Adrenal gland (tissue), 12 donors: ENCODE results near the gene MFRP. TPM values are rescaled to one million over a fixed set of nuclear protein-coding genes. Genes with fewer than 3 reads are reported as not detected.

ENCODE experiments used
- DNase-seq, 7 donors: peaks; one replicate each; pipeline ENCODE4 v3.0.0-alpha.2; 2019 to 2020
- H3K27ac ChIP-seq, 5 donors: fragments of 200-600 bp; sonication (generic) in 4 of 5; 1 replicate in 3 of 5; 2 replicates in 2 of 5; pipeline versions ENCODE4 v1.5.1 to v1.8.0; 2016 to 2020; ENCODE audit warnings: mild to moderate bottlenecking in 1 of 5
- H3K27me3 ChIP-seq: fragments of 200-600 bp; 2 replicates; pipeline ENCODE4 v1.8.0; 2021
- H3K36me3 ChIP-seq, 2 donors: fragments of 200-600 bp; replicated peaks in 1 of 2; 1 replicate in 1 of 2; 2 replicates in 1 of 2; pipeline versions ENCODE4 v1.5.1 to v1.8.0; 2018 to 2022
- H3K4me1 ChIP-seq, 2 donors: fragments of 200-600 bp; replicated peaks in 1 of 2; 1 replicate in 1 of 2; 2 replicates in 1 of 2; pipeline versions ENCODE4 v1.5.1 to v1.8.0; 2018 to 2021
- H3K4me3 ChIP-seq, 4 donors: fragments of 200-600 bp; sonication (generic) in 3 of 4; one replicate each; pipeline ENCODE4 v1.5.1; 2016 to 2018
- H3K9me3 ChIP-seq, 3 donors: fragments of 200-600 bp; sonication (generic) in 1 of 3; replicated peaks in 1 of 3; 1 replicate in 2 of 3; 2 replicates in 1 of 3; pipeline versions ENCODE4 v1.5.1 to v1.8.0; 2016 to 2021
- POLR2A ChIP-seq, 2 donors: fragments of 450-650 bp; IDR thresholded peaks; one replicate each; pipeline ENCODE4 v1.6.1; 2017; ENCODE audit warnings: antibody characterized with exemption in 2 of 2, mild to moderate bottlenecking in 2 of 2, moderate library complexity in 1 of 2
- WGBS, 4 donors: extraction: QIAGEN DNeasy Blood & Tissue Kit in 2 of 4; methylation state at CpG; one replicate each; pipeline versions ENCODE4 v1.1.5 to v1.1.7; 2013 to 2017; 5-methylcytosine and 5-hydroxymethylcytosine counted together
- intact Hi-C, 2 donors: fragments of 100-400 bp; cut with DNase I; formaldehyde crosslinking; loops; one replicate each; pipeline versions ENCODE4 v1.14.1 to v1.15.0; 2022 to 2023
- polyA plus RNA-seq, 3 donors: library from polyadenylated mRNA; stranded (reverse); fragments of 200-250 nt in 2 of 3; fragments of 350-450 nt in 1 of 3; fragmentation: Illumina TruSeq in 1 of 3; extraction: RNeasy Lipid Tissue Mini Kit (QIAGEN cat#74804) in 1 of 3; gene quantifications; one replicate each; pipeline ENCODE4 v1.2.3, GENCODE V29; 2013 to 2014
- total RNA-seq, 9 donors: library from RNA; depleted of rRNA in 4 of 9; stranded (reverse); fragments of >200 nt in 4 of 9; fragments of 120-200 nt in 1 of 9; fragmentation: NEBNext Ultra II Directional in 1 of 9; extraction: Animal tissue kit (Norgen Biotek cat#: 25700) in 1 of 9; gene quantifications; one replicate each; pipeline versions ENCODE4 v1.1.0 to v1.2.4, GENCODE V29; 2013 to 2023
- TF ChIP-seq, protein P1 (sequence below), 6 experiments: fragments of 450-650 bp in 4 of 6; fragments of 200-600 bp in 2 of 6; sonication (generic) in 1 of 6; IDR thresholded peaks; 1 replicate in 5 of 6; 2 replicates in 1 of 6; pipeline versions ENCODE4 v1.5.1 to v1.8.0; 2016 to 2021; ENCODE audit warnings: antibody characterized with exemption in 6 of 6, mild to moderate bottlenecking in 2 of 6, moderate library complexity in 1 of 6
- donor health status: healthy with polysubstance abuse.
- donor health status: Bipolar disorder and iron deficiency.
- donor health status: DM: yes; HTN: yes; CAD: no.
- donor health status: DM: no; HTN: no; CAD: no.
- donor health status: DM: no; HTN: no; CAD: no.
- donor health status: DM: yes; HTN: yes; CAD: no.

Gene MFRP
- total and polyA plus RNA-seq, 12 donors: under 0.01 TPM; not detected in 11

DNA sequence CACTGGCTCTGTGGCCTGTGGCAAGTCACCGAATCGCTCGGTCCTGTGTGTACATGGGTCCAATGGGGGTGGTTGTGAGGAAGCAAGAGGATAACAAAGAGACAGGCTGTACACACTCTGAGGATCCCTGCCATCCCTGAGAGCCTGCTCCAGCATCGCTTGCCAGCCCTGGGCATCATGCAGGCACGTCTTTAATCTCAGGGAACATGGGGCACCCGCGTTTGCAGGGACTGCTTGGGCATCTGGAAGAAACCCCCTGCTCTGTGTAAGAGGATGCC lies 4.5 kb downstream of the MFRP start:
- Histone ChIP-seq H3K9me3 (no peaks in the 10 kb centered on the region), H3K4me3 (no peak overlapping the region), H3K36me3 (peaks cover 0 to 2% of the 10 kb centered on the region in 2 donors), H3K4me1 (peaks cover 16 to 38% of the 10 kb centered on the region in 2 donors), H3K27ac (no peak overlapping the region), H3K27me3 (no peaks in the 10 kb centered on the region)
- intact Hi-C loops: loop anchor here in 1 of 2 donors (5.0 kb wide), 1 partner anchor 35 kb away; no protein-coding TSS in a partner anchor
- DNase-seq: no peak
- 66 to 93% (median 70%) methylated on average over 3 to 7 of the region's 7 CpGs for WGBS, 4 donors
- TF ChIP-seq, protein P1, sequence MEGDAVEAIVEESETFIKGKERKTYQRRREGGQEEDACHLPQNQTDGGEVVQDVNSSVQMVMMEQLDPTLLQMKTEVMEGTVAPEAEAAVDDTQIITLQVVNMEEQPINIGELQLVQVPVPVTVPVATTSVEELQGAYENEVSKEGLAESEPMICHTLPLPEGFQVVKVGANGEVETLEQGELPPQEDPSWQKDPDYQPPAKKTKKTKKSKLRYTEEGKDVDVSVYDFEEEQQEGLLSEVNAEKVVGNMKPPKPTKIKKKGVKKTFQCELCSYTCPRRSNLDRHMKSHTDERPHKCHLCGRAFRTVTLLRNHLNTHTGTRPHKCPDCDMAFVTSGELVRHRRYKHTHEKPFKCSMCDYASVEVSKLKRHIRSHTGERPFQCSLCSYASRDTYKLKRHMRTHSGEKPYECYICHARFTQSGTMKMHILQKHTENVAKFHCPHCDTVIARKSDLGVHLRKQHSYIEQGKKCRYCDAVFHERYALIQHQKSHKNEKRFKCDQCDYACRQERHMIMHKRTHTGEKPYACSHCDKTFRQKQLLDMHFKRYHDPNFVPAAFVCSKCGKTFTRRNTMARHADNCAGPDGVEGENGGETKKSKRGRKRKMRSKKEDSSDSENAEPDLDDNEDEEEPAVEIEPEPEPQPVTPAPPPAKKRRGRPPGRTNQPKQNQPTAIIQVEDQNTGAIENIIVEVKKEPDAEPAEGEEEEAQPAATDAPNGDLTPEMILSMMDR (IDR thresholded peaks at IDR 0.05): no peak
- no peak for TF ChIP-seq POLR2A (IDR thresholded peaks at IDR 0.05)

DNA sequence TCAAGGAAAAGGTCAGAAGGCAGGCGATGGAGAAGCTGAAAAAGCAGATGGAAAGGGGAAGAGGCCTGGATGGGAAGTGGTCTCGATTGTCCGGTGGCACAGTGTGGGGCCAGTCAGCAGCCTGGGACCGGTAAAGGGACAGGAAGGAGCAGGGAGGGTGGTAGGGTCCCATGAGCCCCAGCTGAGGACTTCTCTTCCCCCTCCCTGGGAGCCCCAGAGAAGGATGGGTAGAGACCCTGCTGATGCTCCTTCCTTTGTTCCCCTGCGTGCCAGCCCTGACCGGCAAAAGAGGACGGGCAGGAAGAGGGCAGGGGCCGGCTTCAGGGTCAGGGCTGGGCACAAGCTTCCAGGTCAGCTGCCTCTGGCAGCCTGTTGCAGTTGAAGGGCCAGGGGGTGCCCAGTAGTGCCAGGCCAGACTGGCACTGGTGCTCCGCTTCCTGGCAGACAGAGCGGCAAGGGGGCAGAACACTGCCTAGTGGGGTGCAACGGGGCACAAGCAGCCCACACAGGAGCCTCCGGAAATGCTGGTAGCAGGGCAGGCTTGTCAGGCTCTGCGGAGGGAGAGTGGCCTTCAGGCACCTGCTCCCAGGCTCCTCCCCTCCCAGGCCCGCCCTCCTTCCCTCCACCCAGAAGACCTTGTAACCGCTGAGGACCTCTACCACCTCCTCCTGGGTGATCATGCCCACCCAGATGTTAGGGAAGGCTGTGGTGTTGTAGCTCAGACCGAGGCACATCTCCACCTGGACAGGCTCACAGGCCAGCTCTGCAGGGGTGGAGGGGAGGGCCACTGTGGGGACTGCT lies 5.1 kb downstream of the MFRP start:
- WGBS, 4 donors: 25 to 38% (median 33%) methylated on average over 8 to 16 of the region's 16 CpGs

DNA sequence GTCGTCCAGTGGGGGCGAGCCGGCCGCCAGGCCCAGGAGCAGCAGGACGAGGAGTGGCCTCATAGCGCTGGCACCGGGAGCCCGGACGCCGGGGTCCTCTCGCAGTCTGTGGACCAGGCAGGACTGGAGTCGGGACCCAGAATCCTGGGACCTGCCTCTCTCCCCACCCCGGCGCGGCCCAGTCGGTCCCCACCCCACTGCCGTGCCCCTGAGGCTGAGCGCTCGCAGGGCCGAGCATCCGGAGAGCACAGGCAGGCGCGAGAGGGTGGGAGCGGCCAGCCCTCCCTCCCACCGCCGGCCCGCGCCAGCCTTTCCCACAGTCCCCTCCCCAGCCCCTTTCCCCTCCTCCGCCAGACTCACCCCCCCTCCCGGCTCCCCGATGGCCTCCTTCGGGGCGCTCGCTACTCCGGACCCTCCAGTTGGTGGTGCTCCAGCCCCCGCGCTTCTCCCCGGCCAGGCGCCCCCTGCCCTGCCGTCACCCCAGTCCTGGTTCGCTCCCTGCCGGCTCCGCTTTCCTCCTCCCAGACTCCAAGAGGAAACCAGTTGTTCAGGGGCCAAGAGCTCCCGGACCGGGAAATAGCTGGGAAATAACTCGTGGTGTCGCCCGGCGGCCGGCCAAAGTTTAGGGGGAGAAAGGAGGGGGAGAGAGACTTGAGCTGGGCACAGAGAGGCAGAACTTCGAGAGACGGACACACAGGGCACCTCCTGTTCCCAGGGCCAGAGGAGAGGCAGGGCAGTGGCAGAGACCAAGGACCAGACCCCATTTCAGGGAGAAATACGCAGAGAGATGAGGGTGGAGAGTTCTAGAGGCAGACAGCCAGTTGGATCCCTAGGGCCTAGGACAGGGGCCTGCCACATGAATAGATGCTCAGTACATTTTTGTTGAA lies 5.9 kb downstream of the MFRP start, which contains the start of gene C1QTNF5:
Gene C1QTNF5 (minus strand): TSS at position 549 of the 887 bp plus-strand sequence. CDS start 486 bp downstream, at position 63.
- WGBS, 4 donors: 11 to 33% (median 16%) methylated on average over 22 to 53 of the region's 53 CpGs
- intact Hi-C loops: loop anchor here in 1 of 2 donors (5.0 kb wide), 1 partner anchor 37 kb away; no protein-coding TSS in a partner anchor
- no peak for TF ChIP-seq POLR2A (IDR thresholded peaks at IDR 0.05)
- TF ChIP-seq, protein P1 (IDR thresholded peaks at IDR 0.05): no peak
- H3K9me3 ChIP-seq: no peaks in the 10 kb centered on the region
- H3K27me3 ChIP-seq: no peaks in the 10 kb centered on the region
- H3K27ac ChIP-seq: peak within 1 kb of the TSS in 4 of 5 donors; percentile 42 to 87 (median 74)
- peak; percentile 54 to 86 (median 70) for DNase-seq
- peaks cover 0 to 11% of the 10 kb centered on the region in 2 donors for H3K36me3 ChIP-seq
- peak within 1 kb of the TSS in 2 of 4 donors; percentile 45 to 72 for H3K4me3 ChIP-seq
- peaks cover 15 to 41% of the 10 kb centered on the region in 2 donors for H3K4me1 ChIP-seq

More for the DNA sequence above, 5.1 kb downstream of the MFRP start:
- Histone ChIP-seq H3K9me3 (no peaks in the 10 kb centered on the region), H3K27me3 (no peaks in the 10 kb centered on the region), H3K27ac (peak overlapping the region in 2 of 5 donors; percentile 81 to 87), H3K4me1 (peaks cover 15 to 38% of the 10 kb centered on the region in 2 donors), H3K4me3 (peak overlapping the region in 1 of 4 donors; percentile 72), H3K36me3 (peaks cover 0 to 8% of the 10 kb centered on the region in 2 donors)
- TF ChIP-seq POLR2A (IDR thresholded peaks at IDR 0.05): no peak
- TF ChIP-seq, protein P1 (IDR thresholded peaks at IDR 0.05): no peak
- peak in 1 of 7 donors; percentile 35 for DNase-seq
- intact Hi-C loops: loop anchor here in 1 of 2 donors (5.0 kb wide), 1 partner anchor 36 kb away; no protein-coding TSS in a partner anchor
